Astrocyte of the cerebellum (primary cell): ENCODE data around the gene GOLIM4.

Experiments used
- DNase-seq: peaks from one replicate; pipeline ENCODE4 v3.0.0-alpha.2; 2011; ENCODE audit warnings: low read depth
- H3K4me3 ChIP-seq: 2 replicates; pipeline ENCODE4 v1.5.1; 2011; ENCODE audit warnings: mild to moderate bottlenecking, low read depth, low read length, moderate library complexity
- in situ Hi-C: cut with HindIII; loops from 2 replicates; pipeline ENCODE4 v1.10.0; 2017; ENCODE audit warnings: low sequenced_read_pairs
- TF ChIP-seq, protein P1 (sequence below): IDR thresholded peaks from 2 replicates; pipeline ENCODE4 v1.5.1; 2012; ENCODE audit warnings: low read length, low read depth, moderate library complexity, mild to moderate bottlenecking; ENCODE audit errors: missing control alignments

The GOLIM4 gene

DNA sequence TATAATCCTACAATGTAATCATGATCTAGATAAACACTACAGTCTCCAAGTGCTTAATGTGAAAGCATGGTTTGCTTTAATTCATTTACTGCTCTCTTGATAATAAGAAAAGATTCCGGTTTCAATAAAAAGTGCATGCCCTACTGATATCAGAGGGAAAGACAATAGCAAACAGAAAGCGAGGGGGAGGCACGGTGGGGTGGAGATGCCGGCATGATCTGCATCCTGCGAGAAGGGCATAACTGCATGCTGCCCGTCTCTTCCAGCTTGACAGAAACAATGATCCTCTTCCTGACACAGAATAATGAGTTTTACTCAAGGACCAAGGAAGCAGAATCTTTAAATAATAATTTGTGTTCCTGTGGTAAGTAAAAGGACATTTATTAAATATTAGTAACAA, 51.7 kb downstream of the GOLIM4 start:
- H3K4me3 ChIP-seq, result no peak overlapping the region
- in situ Hi-C loops, result no loop called here
- TF ChIP-seq, protein P1, sequence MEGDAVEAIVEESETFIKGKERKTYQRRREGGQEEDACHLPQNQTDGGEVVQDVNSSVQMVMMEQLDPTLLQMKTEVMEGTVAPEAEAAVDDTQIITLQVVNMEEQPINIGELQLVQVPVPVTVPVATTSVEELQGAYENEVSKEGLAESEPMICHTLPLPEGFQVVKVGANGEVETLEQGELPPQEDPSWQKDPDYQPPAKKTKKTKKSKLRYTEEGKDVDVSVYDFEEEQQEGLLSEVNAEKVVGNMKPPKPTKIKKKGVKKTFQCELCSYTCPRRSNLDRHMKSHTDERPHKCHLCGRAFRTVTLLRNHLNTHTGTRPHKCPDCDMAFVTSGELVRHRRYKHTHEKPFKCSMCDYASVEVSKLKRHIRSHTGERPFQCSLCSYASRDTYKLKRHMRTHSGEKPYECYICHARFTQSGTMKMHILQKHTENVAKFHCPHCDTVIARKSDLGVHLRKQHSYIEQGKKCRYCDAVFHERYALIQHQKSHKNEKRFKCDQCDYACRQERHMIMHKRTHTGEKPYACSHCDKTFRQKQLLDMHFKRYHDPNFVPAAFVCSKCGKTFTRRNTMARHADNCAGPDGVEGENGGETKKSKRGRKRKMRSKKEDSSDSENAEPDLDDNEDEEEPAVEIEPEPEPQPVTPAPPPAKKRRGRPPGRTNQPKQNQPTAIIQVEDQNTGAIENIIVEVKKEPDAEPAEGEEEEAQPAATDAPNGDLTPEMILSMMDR, result no peak
- DNase-seq, result no peak

DNA sequence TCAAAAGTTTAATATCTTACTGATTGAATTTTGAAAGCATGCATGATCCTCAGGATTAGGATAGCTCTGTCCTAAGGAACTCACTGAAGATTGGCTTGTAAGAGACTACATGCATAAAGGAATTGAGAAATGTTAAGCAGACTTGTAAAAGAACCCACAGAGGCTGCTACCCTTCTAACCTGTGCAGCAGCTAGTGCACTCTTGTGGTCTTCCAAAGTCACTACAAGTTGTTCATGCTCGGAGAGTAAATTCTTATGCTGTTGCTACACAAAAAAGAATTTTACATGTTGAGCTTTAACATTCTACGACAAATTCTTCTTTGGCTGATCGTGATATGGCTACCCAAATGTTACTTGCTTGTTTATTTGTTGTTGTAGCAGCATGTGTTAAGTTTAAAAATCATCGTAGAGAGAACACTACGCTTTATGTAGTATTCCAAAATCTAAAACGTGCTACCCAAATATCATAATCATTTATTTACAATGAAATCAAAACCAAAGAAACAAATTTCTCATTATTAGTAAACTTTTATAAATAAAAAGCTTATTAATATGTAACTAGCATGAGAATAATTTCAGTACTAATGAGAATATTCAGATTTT, 55.0 kb downstream of the GOLIM4 start:
- TF ChIP-seq, protein P1, result peak; percentile 84
- H3K4me3 ChIP-seq, result no peak overlapping the region
- peak; percentile 58 for DNase-seq
- in situ Hi-C loops, result no loop called here

DNA sequence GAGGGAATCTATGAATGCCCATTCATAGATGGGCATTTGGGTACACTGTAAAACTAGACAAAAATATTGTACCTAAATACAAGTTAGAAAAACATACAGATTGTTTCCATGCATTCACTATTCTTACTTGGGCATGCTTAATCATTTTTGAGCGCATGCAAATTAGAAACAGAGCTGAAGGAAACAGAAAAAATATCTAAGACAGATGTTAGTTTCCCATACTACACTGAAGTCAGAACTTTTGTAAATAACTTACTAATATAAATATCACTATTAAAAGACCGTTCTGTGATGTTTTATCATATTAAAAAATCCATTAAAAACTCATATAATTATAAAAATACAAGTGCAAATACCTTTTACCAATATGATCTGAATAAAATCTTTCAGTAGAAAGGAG, 58.7 kb downstream of the GOLIM4 start:
- in situ Hi-C loops, result no loop called here
- TF ChIP-seq, protein P1, result no peak
- H3K4me3 ChIP-seq, result no peak overlapping the region
- DNase-seq, result no peak

DNA sequence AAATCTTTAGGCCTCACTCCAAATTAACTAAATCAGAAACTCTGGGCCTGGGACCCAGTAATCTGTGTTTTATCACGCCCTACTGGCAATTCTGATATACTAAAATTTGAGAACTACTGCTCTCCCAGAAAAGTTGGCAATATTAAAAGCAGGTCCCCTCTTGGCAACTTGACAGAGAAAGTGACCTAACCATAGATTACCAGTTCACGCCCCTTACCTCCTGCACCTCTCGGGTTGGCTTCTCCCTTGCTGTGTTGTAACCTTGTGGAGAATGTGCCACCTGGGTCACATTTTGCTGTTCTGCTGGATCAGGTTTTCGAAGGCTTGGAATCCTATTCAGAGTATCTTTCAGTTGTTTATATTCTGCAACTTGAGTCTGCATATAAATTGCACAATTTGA, 59.1 kb downstream of the GOLIM4 start:
- TF ChIP-seq, protein P1, result no peak
- no peak overlapping the region for H3K4me3 ChIP-seq
- DNase-seq, result no peak
- in situ Hi-C loops, result no loop called here

DNA sequence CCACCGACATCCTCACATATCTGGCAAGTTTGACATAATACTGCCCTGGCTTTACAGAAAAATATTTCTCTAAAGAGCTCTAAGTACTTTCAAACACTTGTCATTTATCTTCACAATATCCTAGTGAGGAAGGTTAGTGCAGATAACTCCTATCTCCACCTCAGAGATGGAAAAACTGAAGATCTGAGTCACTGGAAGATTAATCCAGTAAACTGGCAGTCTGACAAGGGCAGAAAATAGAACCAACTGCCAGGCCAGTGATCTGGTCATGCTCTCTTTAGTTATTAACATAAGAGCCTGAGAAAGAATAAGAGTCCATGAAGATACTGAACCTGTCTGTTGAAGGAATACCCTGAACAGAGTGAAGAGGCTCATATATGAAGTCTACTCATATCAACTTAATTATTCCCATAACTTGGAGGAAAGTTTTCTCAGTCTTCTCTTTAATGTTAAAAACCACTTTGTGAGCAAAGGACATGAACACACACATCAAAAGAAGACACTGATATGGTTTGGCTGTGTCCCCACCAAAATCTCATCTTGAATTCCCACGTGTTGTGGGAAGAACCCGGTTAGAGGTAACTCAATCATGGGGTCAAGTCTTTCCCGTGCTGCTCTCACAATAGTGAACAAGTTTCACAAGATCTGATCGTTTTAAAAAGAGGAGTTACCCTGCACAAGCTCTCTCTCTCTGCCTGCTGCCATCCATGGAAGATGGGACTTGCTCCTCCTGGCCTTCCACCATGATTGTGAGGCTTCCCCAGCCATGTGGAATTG, 61.4 kb downstream of the GOLIM4 start:
- no peak overlapping the region for H3K4me3 ChIP-seq
- TF ChIP-seq, protein P1, result no peak

DNA sequence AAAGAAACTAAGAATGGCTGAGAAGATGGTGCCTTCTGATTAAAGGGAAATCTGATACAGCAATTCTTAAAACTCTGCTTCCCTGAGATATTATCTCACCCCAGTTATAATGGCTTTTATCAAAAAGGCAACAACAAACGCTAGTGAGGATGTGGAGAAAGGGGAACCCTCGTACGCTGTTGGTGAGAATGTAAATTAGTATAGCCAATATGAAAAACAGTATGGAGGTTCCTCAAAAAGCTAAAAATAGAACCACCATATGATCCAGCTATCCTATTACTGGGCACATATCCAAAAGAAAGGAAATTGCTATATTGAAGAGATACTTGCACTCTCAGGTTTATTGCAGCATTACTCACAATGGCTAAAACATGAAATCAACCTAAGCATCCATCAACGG, 65.1 kb downstream of the GOLIM4 start:
- DNase-seq, result no peak
- in situ Hi-C loops, result no loop called here
- no peak overlapping the region for H3K4me3 ChIP-seq
- TF ChIP-seq, protein P1, result no peak

More for the DNA sequence above, 61.4 kb downstream of the GOLIM4 start:
- DNase-seq, result peak; percentile 33
- in situ Hi-C loops, result no loop called here
